ENCODE measurements around the gene MST1R. TPM values are rescaled to one million over a fixed set of nuclear protein-coding genes. Genes with fewer than 3 reads are reported as not detected.
A peak's percentile ranks its signal among the peaks of the same experiment; 100 is the strongest.

The MST1R gene
- total and polyA plus RNA-seq, 2 of the 4 experiments (the other 2 are of a cell fraction): under 0.01 to 0.14 TPM

- Histone ChIP-seq H2BK20ac (ENCODE audit: low read depth, low read length) (no peak overlapping the region), H3K18ac (ENCODE audit: low read depth, low read length) (no peak overlapping the region), H3K23ac (ENCODE audit: low read depth, low read length) (no peak overlapping the region), H4K20me1 (ENCODE audit: insufficient read depth, low read length) (no peaks in the 10 kb centered on the region; the same call in 1 of the 2 replicates), H3K4me3 (ENCODE audit: insufficient read depth, low read depth, low read length) (no peak overlapping the region), H2BK15ac (ENCODE audit: low read depth, low read length) (no peak overlapping the region), H3K79me1 (ENCODE audit: low read depth in 1 of 2, low read length in 2 of 2) (no peaks in the 10 kb centered on the region), H3K4ac (ENCODE audit: low read depth, low read length) (no peak overlapping the region), H2AK9ac (replicated peaks; ENCODE audit: low read depth, low read length, poor library complexity) (no peak overlapping the region), H3K9me1 (ENCODE audit: insufficient read depth, low read length) (no peaks in the 10 kb centered on the region), H3K4me1 (ENCODE audit: control insufficient read depth, insufficient read depth, low read length) (peaks cover 4% of the 10 kb centered on the region; the same call in 1 of the 2 replicates), H4K8ac (ENCODE audit: low read depth in 2 of 2, low read length in 2 of 2) (no peak overlapping the region), H3K14ac (replicated peaks; ENCODE audit: low read depth, low read length) (no peak overlapping the region), H2AK5ac (ENCODE audit: low read depth, low read length) (no peak overlapping the region), H3K56ac (ENCODE audit: extremely low read depth, insufficient read depth, low read length) (no peak overlapping the region), H2BK120ac (ENCODE audit: low read depth, low read length) (no peak overlapping the region), H4K5ac (ENCODE audit: low read depth, low read length) (no peak overlapping the region), H2BK5ac (ENCODE audit: low read depth, low read length, poor library complexity, severe bottlenecking) (no peak overlapping the region), H3K27me3 (ENCODE audit: control insufficient read depth, insufficient read depth, low read length) (peaks cover 28% of the 10 kb centered on the region), H3K27ac (ENCODE audit: insufficient read depth, low read length) (no peak overlapping the region), H3K9me3 (ENCODE audit: control insufficient read depth, insufficient read depth, low read length) (no peaks in the 10 kb centered on the region), H3K36me3 (ENCODE audit: control insufficient read depth, insufficient read depth, low read length) (no peaks in the 10 kb centered on the region), H3K4me2 (ENCODE audit: low read depth, low read length) (no peak overlapping the region), H2AFZ (replicated peaks; ENCODE audit: low read length, poor library complexity) (peak overlapping the region; percentile 43), H3K9ac (ENCODE audit: low read depth, low read length) (no peak overlapping the region), H4K91ac (ENCODE audit: insufficient read depth, low read depth, low read length) (no peak overlapping the region)
- WGBS, 2 experiments (ENCODE audit: extremely low coverage in 2 of 2, insufficient read length in 1 of 2): no CpG with 5 or more reads among the region's 4 CpGs
- in situ Hi-C loops (cut with MboI; ENCODE audit: low sequenced_read_pairs): no loop called here
- ATAC-seq (ENCODE audit: low read depth): 0 out of 2 replicates have a peak, but pooled peaks have one; percentile 41
- no TSS peak for BruUV-seq (replicated peaks)
- no peak for DNase-seq
- TF ChIP-seq SMC3 (IDR thresholded peaks at IDR 0.05; ENCODE audit: low read depth, low read length): no peak
- ChIA-PET POLR2A (ENCODE audit: unreplicated experiment) (no interaction called here), CTCF (no interaction called here)
- dilution Hi-C loops (cut with HindIII; ENCODE audit: low sequenced_read_pairs, unreplicated experiment): no loop called here
- intact Hi-C loops (cut with micrococcal nuclease): no loop called here
These were observed 19.7 kb downstream of the MST1R start for GRCh38 chr3:49883998-49884397.
